NCI-H345 (cell line): ENCODE results near the gene HOXA4.

Source experiments
- DNase-seq: peaks from one replicate; lab custom pipeline; 2025; lab: John Stamatoyannopoulos, UW

HOXA4 gene

DNA sequence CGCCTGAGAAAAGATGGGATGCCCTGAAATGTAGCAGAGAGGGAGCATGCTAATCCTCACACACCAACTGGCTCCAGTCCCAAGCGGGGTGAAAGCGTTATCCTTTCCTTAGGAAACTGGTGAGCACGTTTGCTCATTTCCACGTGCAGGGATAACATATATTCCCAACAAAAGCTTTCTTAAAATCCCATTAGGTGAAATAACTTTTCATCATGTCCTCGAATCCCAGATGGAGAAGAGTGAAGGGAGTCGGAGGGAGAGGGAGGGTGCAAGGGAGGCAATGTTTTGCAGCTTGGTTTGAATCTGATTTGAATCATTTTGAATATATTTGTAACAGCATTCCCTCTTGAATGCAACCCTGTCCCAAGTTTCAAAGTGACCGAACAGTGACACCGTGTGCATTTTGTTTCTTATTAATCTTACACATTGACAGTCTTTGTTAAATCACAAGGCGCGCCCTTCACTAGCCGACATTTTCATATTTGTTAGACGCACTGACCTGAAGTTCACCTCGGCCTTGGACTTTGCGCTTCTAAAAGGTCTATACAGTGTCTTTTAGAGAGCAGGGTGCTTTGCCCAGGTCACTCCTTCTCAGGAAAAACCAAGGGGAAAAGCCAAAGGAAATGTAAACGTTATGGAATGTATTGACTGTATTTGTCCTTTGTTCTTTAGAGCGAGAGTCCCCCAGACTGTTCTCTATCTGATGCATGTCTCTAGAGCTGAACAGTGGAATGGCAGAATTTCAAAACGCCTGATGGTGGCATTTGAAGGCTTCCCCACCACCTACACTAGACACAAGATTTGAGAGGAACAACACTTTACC, 3.1 kb upstream of the HOXA4 start:
- DNase-seq, result no peak

DNA sequence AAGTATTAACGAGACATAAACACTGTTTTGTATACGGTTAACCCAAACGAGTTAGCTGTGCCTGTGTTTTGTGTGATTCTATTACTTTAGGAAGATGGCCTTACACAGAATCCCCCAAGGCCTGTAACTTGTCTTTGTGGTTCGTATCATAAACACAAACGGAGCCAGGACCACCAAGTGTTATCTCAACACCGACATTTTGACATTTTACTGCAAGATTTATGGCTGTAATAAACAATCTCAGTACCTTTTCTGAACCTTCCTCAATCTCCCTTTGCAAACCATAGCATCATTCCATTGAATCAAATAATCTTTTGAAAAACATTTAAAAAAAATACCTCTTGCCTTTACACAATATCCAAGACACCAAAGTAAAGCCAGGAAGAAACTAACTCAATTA, 2.4 kb upstream of the HOXA4 start:
- no peak for DNase-seq

DNA sequence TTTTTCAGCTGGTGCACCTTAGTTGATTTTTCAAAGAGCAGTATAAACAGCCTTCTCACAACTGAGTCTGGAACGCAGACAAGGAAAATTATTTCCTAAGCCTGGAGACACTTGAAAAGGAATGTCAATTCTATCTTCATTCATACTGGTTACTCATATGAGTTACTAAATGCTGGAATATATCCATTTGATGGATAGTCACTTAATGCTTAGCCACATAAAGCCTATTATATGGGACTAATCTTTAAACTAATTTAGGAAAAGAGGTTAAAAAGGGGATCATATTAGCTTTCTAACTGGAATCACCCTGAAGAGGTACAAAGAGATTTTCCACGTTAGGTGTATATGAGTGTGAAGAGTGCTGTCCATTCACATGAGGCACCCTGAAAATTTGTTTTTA, 1.7 kb upstream of the HOXA4 start:
- no peak for DNase-seq

DNA sequence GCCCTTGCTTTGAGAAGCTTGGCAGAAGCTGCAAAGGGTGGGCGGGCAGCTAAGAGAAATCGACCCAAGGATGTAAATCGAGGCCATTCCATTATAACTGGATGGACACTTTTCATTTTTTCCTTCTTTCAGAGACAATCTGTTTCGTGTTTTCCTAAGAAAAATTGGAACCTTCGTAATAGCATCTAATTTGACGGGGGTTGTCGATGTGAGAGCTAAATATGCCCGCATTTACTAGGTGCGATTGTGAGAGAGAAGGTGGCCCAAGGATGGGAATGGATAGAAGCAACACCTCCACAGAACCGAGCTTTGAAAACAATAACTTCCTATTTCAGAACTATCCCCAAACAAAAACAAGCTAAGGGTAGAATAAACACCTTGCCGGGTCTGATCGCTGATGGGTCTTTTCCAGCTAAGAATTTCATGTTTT, 848 bp upstream of the HOXA4 start:
- DNase-seq, result no peak

DNA sequence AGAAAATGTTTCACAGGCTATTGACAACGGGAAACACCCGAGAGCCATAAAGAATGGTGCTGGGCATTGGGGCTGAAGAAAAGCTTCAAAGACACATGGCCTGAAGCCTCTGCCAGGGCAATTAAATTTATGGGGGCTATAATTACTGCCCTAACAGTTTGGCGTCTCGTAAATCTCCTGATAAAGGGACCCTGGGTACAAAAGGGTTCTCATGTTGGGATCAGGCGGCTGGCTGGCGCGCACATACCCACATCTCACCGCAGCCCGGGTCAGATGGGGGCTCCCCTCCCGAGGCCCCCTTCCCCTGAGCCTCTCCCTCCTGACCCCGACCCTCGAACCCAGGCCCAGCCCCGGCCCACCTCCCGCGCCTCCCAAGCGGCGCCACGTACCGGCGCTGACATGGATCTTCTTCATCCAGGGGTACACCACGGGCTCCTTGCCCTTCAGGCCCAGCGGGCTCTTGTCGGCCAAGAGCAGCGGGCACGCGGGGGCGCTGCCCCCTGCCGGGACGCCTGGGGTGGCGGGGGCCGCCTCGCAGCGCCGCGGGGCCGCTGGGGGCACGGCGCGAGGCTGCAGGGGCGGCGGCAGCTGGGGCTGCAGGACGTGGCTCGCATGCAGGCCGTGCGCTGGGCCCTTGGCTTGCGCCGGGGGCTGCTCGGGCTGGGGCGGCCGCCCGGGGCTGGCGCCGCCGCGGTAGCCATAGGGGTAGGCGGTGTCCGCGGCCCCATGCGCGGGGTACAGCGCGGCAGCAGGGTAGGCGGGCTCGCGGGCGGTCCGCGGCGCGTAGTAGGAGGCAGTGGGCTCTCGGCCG, 623 bp downstream of the HOXA4 start:
- DNase-seq, result no peak

DNA sequence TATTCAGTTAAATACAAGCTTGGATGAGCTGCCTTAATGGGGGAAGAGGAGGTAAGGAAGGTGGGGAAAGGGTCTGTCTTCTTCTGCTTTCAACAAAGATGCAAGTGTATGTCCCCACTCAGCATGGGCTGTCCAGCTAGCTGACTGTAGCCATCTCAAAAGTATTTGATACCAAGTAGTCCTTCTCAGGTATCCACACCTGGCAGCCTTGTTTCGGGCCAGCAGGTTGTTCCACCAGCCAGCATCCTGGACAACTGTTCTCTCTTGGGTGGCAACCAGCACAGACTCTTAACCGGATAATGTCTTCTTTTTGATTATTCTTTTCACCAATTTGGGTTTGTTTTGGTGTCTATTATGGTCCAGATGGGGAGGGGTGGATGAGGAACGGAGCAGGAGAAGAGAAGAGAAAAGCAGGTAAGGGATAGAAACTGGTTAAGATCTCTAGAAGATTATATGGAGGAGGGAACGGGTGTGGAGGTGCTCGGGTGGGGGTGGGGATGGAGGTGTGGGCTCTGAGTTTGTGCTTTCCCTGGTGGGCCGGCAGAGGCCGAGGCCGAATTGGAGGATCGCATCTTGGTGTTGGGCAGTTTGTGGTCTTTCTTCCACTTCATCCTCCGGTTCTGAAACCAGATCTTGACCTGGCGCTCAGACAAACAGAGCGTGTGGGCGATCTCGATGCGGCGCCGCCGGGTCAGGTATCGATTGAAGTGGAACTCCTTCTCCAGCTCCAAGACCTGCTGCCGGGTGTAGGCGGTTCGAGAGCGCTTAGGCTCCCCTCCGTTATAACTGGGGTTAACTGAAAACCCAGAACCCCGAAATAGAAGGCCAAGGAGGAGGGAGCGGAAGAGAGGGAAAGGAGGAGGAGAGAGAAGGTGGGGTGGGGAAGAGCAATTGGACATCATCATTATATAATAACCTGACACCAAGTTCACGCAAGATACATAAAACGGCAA, 1.5 kb downstream of the HOXA4 start:
- DNase-seq, result no peak

GRCh38 chr7:27128034-27128433, 2.5 kb downstream of the HOXA4 start:
- no peak for DNase-seq

GRCh38 chr7:27126596-27127327, 3.8 kb downstream of the HOXA4 start:
- DNase-seq, result no peak

- DNase-seq, result no peak
Measured at GRCh38 chr7:27125986-27126394, 4.6 kb downstream of the HOXA4 start.

DNA sequence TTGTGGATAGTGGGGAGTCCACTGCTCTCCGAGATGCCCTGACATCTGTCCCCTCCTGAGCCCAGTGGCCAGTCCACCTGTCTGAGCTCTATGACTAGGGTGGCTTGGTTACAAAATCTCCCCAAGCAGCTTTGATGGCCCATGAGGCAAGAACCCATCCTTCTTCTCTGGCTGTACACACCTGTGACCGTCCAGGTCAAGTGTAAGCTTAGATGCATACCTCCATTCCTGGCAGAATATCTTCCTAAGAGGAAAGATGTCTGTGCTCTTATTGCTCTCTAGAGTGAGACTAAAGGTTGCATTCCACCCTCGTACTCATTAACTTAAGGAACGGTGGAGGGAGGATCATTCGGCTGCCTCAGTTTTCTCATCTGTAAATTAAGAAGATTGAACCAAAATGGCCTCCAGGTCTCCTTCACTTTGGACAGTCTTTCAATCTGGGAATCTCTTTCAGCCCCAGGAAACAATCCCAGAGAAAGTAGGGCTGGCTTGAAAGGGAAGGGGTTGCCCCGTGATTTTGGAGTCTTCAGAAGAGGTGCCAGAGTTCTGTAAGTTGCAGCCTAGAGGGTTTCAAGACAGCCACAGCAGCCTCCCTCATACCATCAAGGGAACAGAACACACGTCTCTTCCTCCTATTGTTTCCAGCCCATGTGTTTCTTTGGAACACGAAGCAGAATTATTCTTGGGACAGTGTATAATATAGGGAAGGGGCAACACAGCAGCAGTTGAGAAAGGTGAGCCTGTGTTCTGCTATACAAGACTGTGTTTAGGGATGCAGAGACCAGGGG, 5.5 kb downstream of the HOXA4 start:
- no peak for DNase-seq

DNA sequence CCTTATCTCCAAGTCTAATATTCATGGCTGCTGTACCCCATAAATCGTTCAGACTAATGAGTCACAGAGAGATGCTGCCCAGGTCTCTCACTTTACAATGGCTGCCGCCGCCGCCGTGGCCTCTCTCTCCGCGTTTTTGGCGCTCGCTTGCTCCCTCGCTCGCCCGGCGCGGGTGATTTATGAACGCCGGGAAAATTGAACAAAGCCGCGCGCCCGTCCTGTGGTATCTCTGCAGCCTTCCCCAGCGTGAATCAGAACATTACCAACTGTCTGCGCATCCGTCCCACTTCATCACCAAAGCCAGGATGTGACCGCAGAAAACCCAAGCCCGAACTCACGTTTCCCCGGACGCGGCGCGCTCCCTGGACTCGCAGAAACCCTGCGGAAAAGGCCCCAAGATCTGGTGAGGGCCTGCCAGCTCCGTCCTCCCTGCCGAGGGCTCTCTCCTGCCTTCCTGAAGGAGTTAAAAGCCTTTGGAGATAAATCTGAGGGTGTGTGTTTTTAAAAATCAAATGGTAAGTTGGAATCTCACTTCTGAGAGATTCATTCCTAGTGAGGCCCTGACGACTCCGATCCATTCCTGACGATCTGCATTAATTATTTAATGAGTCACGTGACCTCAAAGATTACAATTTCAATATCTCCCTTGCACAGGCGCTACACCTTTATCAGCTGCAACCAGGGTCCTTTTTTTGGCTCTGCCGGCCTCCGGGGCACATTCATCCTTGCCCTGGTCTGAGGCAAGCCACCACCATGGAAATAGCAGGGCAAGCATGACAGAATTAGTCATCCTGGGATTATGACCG, 6.3 kb downstream of the HOXA4 start:
- DNase-seq, result no peak

DNA sequence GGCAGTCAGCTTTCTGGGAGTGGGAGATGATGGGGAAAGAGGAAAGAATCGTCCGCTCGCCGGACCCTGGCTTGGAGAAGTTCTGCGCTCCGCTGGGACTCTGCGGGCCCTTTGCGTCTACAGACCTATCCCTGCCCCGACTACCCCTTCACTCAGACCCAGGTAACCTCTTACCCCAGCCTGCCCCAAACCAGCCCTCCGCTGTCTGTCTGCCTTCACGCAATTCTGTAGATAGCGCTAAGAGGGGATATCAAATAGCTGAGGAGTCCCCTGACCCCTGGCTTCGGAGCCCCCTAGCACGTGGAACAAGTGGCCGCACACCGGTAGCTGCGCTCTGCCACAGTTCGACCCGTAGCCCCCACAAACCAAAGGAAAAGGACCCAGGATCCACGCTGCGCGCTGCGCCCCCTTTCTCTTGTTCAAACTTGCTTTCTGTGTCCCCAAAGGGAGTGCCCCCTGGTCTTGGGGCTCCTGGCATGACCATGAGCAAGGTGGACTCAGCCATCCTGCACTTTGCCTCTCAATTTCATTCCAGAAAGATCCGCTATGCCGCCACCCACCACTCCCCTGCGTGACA, 7.0 kb downstream of the HOXA4 start:
- no peak for DNase-seq

DNA sequence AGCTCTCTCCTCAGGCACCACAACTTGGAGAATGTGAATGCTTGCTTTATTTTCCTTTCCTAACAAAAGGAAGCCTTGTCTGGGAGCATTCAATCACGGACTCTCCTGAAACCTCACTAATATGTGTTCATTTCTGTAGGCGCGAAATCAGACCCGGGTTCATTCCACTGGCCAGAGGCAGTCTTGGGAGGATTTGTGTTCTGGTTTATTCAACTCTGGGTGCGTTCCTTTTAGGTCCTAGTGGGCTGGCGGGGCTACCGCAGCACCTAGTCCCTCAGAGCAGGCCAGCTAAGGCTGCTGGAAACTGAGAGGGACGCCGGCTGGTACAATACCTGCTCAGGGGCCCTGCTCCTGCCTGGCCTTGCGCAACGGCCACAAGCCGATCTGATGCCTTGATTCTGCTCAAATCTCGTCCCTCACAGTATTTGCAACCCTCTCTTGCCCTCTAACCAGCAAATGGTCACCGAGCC, 7.5 kb downstream of the HOXA4 start:
- DNase-seq, result no peak

- DNase-seq, result no peak
Measured at GRCh38 chr7:27122077-27122910, 8.3 kb downstream of the HOXA4 start.

- DNase-seq, result no peak
Measured at GRCh38 chr7:27121684-27122076, 8.9 kb downstream of the HOXA4 start.

GRCh38 chr7:27119412-27119911, 11.1 kb downstream of the HOXA4 start:
- DNase-seq, result no peak

DNA sequence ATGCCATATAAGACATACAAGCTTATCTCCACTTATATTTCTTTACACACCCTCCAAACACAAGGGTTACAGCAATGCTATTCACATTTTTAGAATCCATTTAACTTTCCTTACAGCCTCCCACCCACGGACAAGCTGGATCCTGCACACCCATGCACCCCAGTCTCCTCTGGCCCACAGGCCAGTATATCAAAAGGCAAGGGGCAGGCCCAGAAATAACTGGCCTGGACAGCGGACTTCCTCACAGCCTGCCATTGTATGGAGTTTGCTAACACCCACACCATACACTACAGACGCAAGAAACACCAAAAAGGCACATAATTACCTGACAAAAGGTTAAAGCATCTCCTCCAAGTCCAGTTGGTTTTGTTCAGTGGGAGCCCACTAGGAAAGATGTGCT, 12.0 kb downstream of the HOXA4 start:
- no peak for DNase-seq

DNA sequence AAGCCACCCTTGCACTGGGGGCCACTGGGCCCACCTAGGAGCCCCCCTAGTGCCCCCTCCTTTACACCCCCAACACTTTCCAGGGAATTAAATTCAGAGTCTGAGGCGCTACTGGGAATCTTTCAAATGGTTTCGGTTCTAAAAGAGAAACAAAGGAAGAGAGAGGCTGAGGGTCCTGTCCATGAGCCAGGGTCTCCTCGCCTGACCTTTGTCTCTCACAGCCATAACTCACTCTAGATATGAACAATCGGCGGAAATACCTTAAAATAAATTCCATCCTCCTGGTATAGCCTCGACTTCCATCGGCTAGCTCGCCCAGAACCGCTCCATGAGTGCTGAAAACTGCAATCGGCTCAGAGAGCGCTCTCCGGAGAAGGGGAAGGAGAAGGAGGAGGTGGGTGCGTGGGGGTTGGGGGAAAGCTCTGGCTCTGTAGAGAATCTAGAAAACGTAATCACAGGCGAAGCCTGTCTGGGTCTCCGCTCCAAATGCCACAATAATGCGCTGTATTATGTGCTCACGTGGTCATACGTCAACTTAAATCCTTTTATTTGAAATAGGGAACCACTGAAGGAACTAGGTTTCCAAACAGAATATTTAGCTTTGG, 12.6 kb downstream of the HOXA4 start:
- no peak for DNase-seq
